Glutamatergic neuron (in vitro differentiated cells): ENCODE measurements around the gene ATP2A2. TPM values are rescaled to one million over a fixed set of nuclear protein-coding genes. Genes with fewer than 3 reads are reported as not detected.
"Not testable (repeated sequence)": the region's sequence is repeated elsewhere in the genome, so short reads cannot be mapped to it uniquely, and the experiment has no call there.

Experiments used
- DNase-seq: peaks from one replicate; pipeline ENCODE4 v3.0.0; 2022
- H3K27ac Mint-ChIP-seq: one replicate; pipeline ENCODE4 v1.8.0; 2020; ENCODE audit warnings: mild to moderate bottlenecking, mixed read lengths, inconsistent platforms; ENCODE audit not compliant: unreplicated experiment
- H3K27me3 Mint-ChIP-seq: one replicate; pipeline ENCODE4 v1.8.0; 2020; ENCODE audit warnings: mild to moderate bottlenecking, moderate library complexity, mixed read lengths, inconsistent platforms; ENCODE audit not compliant: unreplicated experiment
- H3K36me3 Mint-ChIP-seq: one replicate; pipeline ENCODE4 v1.8.0; 2020; ENCODE audit warnings: mild to moderate bottlenecking, mixed read lengths, inconsistent platforms; ENCODE audit not compliant: unreplicated experiment
- H3K4me1 Mint-ChIP-seq: one replicate; pipeline ENCODE4 v1.8.0; 2020; ENCODE audit warnings: mild to moderate bottlenecking, low read depth, mixed read lengths, inconsistent platforms; ENCODE audit not compliant: unreplicated experiment
- H3K4me3 Mint-ChIP-seq: one replicate; pipeline ENCODE4 v1.8.0; 2020; ENCODE audit warnings: mild to moderate bottlenecking, mixed read lengths, inconsistent platforms; ENCODE audit not compliant: unreplicated experiment
- H3K9me3 Mint-ChIP-seq: one replicate; pipeline ENCODE4 v1.8.0; 2020; ENCODE audit warnings: mild to moderate bottlenecking, moderate library complexity, mixed read lengths, inconsistent platforms; ENCODE audit not compliant: unreplicated experiment
- total RNA-seq: library from RNA; stranded (reverse); fragmentation: NEBNext Ultra II Directional; extraction: Animal tissue kit (Norgen Biotek cat#: 25700); gene quantifications from one replicate; pipeline ENCODE4 v1.2.1, GENCODE V29; 2021; ENCODE audit not compliant: unreplicated experiment
- TF ChIP-seq, protein P1 (sequence below): fragments of 200-600 bp; sonication (generic); IDR thresholded peaks from one replicate; pipeline ENCODE4 v1.5.0; 2021; ENCODE audit not compliant: partially characterized antibody, unreplicated experiment

ATP2A2 gene
- total RNA-seq, 1 donor from 2014 or later, result 269 TPM

DNA sequence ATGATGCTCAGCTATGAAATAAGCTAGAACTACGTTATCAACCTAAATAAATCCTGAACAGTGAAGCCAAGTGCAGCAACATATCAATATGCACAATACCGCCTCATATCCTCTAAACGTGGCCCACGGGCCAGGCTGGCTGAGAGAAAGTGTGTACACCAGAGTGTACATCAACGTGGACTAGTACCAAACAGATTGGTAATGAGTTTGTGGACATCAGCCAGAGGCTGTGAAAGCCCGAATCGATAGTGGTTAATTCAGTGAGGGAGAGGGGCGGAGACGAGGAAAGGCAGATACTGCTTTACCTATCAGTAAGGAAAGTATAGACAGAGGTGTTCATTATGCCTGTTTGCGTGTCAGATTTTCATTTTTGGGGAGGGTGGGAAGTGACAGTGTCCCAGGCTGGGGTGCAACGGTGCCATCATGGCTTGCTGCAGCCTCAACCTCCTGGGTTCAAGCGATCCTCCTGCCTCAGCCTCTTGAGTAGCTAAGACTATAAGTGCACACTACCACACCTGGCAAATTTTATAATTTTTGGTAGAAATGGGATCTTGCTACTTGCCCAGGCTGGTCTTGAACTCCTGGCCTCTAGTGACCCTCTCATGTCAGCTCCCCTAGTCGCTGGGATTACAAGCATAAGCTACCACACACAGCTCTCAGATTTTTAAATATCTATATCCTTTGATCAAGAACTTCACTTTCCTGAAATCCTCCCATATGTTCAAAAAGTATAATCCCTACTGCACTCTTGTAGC lies 72.3 kb downstream of the ATP2A2 start:
- Mint-ChIP-seq H3K27ac (peak overlapping the region; percentile 13), H3K4me1 (peaks cover 13% of the 10 kb centered on the region), H3K36me3 (peaks cover 5% of the 10 kb centered on the region), H3K9me3 (peaks cover 9% of the 10 kb centered on the region), H3K4me3 (no peak overlapping the region), H3K27me3 (no peaks in the 10 kb centered on the region)
- TF ChIP-seq, protein P1, sequence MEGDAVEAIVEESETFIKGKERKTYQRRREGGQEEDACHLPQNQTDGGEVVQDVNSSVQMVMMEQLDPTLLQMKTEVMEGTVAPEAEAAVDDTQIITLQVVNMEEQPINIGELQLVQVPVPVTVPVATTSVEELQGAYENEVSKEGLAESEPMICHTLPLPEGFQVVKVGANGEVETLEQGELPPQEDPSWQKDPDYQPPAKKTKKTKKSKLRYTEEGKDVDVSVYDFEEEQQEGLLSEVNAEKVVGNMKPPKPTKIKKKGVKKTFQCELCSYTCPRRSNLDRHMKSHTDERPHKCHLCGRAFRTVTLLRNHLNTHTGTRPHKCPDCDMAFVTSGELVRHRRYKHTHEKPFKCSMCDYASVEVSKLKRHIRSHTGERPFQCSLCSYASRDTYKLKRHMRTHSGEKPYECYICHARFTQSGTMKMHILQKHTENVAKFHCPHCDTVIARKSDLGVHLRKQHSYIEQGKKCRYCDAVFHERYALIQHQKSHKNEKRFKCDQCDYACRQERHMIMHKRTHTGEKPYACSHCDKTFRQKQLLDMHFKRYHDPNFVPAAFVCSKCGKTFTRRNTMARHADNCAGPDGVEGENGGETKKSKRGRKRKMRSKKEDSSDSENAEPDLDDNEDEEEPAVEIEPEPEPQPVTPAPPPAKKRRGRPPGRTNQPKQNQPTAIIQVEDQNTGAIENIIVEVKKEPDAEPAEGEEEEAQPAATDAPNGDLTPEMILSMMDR, result no peak
- DNase-seq, result no peak

DNA sequence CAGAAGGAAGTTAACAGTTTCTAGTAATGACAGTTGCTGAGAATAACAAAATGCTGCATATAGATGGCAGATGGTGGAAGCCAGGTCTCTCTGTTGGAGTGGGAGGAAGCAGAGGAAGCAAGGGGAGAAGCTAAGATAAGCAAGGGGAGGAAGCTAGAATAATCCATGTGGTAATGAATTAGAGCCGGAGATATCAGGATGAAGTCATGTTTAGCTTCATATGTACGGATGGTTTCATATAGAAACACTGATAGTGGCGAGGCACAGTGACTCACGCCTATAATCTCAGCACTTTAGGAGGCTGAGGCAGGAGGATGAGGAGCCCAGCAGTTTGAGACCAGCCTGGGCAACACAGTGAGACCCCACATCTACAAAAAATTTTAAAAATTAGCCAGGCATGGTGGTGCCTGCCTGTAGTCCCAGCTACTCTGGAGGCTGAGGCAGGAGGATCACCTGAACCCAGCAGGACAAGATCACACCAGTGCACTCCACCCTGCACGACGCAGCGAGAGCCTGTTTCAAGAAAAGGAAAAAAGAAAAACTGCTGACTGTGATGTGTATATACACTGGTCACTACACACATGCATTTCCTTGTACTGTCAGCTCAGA lies 73.2 kb downstream of the ATP2A2 start:
- peak overlapping the region; percentile 13 for H3K27ac Mint-ChIP-seq
- peaks cover 12% of the 10 kb centered on the region for H3K4me1 Mint-ChIP-seq
- TF ChIP-seq, protein P1, result no peak
- H3K4me3 Mint-ChIP-seq, result peak overlapping the region; percentile 34
- no peak for DNase-seq
- peaks cover 8% of the 10 kb centered on the region for H3K9me3 Mint-ChIP-seq
- no peaks in the 10 kb centered on the region for H3K27me3 Mint-ChIP-seq
- peaks cover 5% of the 10 kb centered on the region for H3K36me3 Mint-ChIP-seq

DNA sequence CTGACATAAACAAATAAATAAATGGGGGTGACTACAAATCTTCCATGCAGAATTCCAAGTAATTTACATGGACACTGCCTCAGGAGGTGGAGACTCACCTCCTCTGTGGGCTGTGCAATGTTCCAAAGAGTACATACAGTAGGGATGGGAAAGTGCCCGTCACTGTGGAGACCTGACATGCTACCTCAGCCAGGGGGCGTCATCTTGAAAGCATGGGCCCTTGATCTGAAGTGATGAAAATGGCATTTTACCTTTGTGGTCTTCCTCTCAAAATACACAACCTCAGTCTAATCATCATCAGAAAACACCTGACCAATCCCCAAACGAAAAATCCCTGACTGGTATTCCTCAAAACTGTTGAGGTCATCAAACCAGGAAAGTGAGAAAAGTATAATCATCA lies 74.0 kb downstream of the ATP2A2 start:
- H3K27ac Mint-ChIP-seq, result peak overlapping the region; percentile 12
- TF ChIP-seq, protein P1, result peak; percentile 33
- no peak for DNase-seq
- peaks cover 7% of the 10 kb centered on the region for H3K4me1 Mint-ChIP-seq
- no peaks in the 10 kb centered on the region for H3K27me3 Mint-ChIP-seq
- H3K36me3 Mint-ChIP-seq, result peaks cover 5% of the 10 kb centered on the region
- no peak overlapping the region for H3K4me3 Mint-ChIP-seq
- peaks cover 4% of the 10 kb centered on the region for H3K9me3 Mint-ChIP-seq

DNA sequence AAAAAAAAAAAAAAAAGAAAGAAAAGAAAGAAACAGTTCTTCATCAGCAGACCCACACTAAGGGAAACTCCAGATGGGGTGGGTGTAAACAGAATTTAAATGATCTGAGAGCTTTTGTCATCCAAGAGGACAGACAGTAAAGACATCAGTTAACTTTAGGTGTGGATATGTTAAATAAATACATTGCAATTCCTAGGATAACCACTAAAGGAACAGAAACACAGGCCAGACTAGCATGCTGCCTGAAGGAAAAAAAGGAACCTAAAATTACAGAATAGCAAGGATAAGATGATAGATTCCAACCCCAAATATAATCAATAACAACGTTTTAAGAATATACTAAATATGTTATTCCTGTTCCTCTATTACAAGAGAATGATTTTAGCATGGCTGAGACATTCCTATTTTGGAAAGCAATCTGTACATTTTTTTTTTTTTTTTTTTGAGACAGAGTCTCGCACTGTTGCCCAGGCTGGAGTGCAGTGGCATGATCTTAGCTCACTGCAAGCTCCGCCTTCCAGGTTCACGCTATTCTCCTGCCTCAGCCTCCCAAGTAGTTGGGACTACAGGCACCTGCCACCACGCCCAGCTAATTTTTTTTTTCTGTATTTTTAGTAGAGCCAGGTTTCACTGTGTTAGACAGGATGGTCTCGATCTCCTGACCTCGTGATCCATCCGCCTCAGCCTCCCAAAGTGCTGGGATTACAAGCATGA lies 77.5 kb downstream of the ATP2A2 start:
- H3K27me3 Mint-ChIP-seq, H3K36me3 Mint-ChIP-seq, H3K4me1 Mint-ChIP-seq, DNase-seq, H3K27ac Mint-ChIP-seq, H3K4me3 Mint-ChIP-seq, H3K9me3 Mint-ChIP-seq: not testable (repeated sequence)
- TF ChIP-seq, protein P1, result peak; percentile 42
